Breast epithelium (tissue), 4 donors: ENCODE data around the gene BCL2L12. TPM values are rescaled to one million over a fixed set of nuclear protein-coding genes. Genes with fewer than 3 reads are reported as not detected.

ENCODE experiments used
- DNase-seq, 2 donors: peaks; one replicate each; pipeline ENCODE4 v3.0.0-alpha.2; 2019; ENCODE audit warnings: low spot score in 2 of 2
- H3K27ac ChIP-seq, 2 donors: fragments of 200-600 bp; sonication (generic) in 1 of 2; one replicate each; pipeline ENCODE4 v1.5.1; 2016 to 2019; ENCODE audit warnings: mild to moderate bottlenecking in 1 of 2
- H3K27me3 ChIP-seq, 2 donors: fragments of 200-600 bp; sonication (generic) in 1 of 2; one replicate each; pipeline versions ENCODE4 v1.5.1 to v1.6.0; 2017 to 2019; ENCODE audit warnings: control low read depth in 1 of 2, mild to moderate bottlenecking in 1 of 2
- H3K36me3 ChIP-seq: fragments of 200-600 bp; one replicate; pipeline ENCODE4 v1.5.1; 2019
- H3K4me1 ChIP-seq, 2 donors: fragments of 200-600 bp; sonication (generic); one replicate each; pipeline ENCODE4 v1.5.1; 2016 to 2019; ENCODE audit warnings: control low read depth in 1 of 2
- H3K4me3 ChIP-seq, 3 donors: fragments of 200-600 bp; sonication (generic); 1 replicate in 2 of 3; 2 replicates in 1 of 3; pipeline ENCODE4 v1.5.1; 2016 to 2019; ENCODE audit warnings: mild to moderate bottlenecking in 3 of 3, moderate library complexity in 2 of 3
- H3K9me3 ChIP-seq, 2 donors: fragments of 200-600 bp; sonication (generic) in 1 of 2; one replicate each; pipeline ENCODE4 v1.5.1; 2016 to 2019; ENCODE audit warnings: control low read depth in 1 of 2
- CTCF ChIP-seq, 3 donors: fragments of 450-650 bp; IDR thresholded peaks; one replicate each; pipeline ENCODE4 v1.5.1; 2016 to 2017; ENCODE audit warnings: antibody characterized with exemption in 3 of 3, mild to moderate bottlenecking in 3 of 3, moderate library complexity in 3 of 3
- POLR2A ChIP-seq: fragments of 450-650 bp; IDR thresholded peaks from one replicate; pipeline ENCODE4 v1.6.1; 2016; ENCODE audit warnings: antibody characterized with exemption, mild to moderate bottlenecking, moderate library complexity
- POLR2AphosphoS5 ChIP-seq, 3 donors: sonication (generic); formaldehyde crosslinking; IDR thresholded peaks; one replicate each; pipeline ENCODE4 v1.6.1; 2017; ENCODE audit warnings: antibody characterized with exemption in 3 of 3
- intact Hi-C: fragments of 100-400 bp; cut with DNase I; formaldehyde crosslinking; loops from one replicate; pipeline ENCODE4 v1.15.1; 2023; ENCODE audit warnings: low total_unique reads
- total RNA-seq, 3 donors: library from RNA; depleted of rRNA; stranded (reverse); fragments of >200 nt; gene quantifications; one replicate each; pipeline ENCODE4 v1.1.0, GENCODE V29; 2016

The BCL2L12 gene
- total RNA-seq, 3 donors from 2014 or later = 5.1 to 11.7 (median 8.5) TPM

DNA sequence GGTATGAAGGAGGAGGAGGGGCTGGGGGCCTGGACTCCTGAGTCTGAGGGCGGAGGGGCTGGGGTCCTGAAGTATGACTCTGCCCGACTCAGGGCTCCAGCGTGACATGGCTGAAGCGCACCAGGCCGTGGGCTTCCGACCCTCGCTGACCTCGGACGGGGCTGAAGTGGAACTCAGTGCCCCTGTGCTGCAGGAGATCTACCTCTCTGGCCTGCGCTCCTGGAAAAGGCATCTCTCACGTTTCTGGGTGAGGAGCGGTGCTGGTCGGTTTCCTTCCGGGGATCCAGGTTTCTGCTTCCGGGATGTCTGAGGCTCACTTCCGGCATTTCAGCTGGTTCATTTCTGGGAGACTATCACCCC is 26.4 kb downstream of the BCL2L12 start:
- H3K36me3 ChIP-seq = no peaks in the 10 kb centered on the region
- peak overlapping the region in 1 of 3 donors; percentile 58 for H3K4me3 ChIP-seq
- TF ChIP-seq POLR2A (no peak), POLR2AphosphoS5 (IDR thresholded peaks at IDR 0.05) (no peak), CTCF (IDR thresholded peaks at IDR 0.05) (no peak)
- no peaks in the 10 kb centered on the region for H3K9me3 ChIP-seq
- intact Hi-C loops = no loop called here
- H3K4me1 ChIP-seq = peaks cover 0 to 6% of the 10 kb centered on the region in 2 donors
- no peaks in the 10 kb centered on the region for H3K27me3 ChIP-seq
- no peak overlapping the region for H3K27ac ChIP-seq
- DNase-seq = no peak

GRCh38 chr19:49696115-49696514 is 30.4 kb downstream of the BCL2L12 start:
- intact Hi-C loops = no loop called here
- Histone ChIP-seq H3K4me1 (no peaks in the 10 kb centered on the region), H3K27me3 (no peaks in the 10 kb centered on the region), H3K36me3 (no peaks in the 10 kb centered on the region), H3K9me3 (no peaks in the 10 kb centered on the region), H3K27ac (no peak overlapping the region), H3K4me3 (no peak overlapping the region)
- no peak for TF ChIP-seq CTCF (IDR thresholded peaks at IDR 0.05)
- no peak for TF ChIP-seq POLR2A
- no peak for TF ChIP-seq POLR2AphosphoS5 (IDR thresholded peaks at IDR 0.05)
- no peak for DNase-seq

- no peak overlapping the region for H3K27ac ChIP-seq
- intact Hi-C loops = no loop called here
- DNase-seq = no peak
- no peaks in the 10 kb centered on the region for H3K4me1 ChIP-seq
- no peaks in the 10 kb centered on the region for H3K9me3 ChIP-seq
- no peak overlapping the region for H3K4me3 ChIP-seq
- TF ChIP-seq POLR2A (no peak), CTCF (IDR thresholded peaks at IDR 0.05) (no peak), POLR2AphosphoS5 (IDR thresholded peaks at IDR 0.05) (no peak)
- no peaks in the 10 kb centered on the region for H3K36me3 ChIP-seq
- no peaks in the 10 kb centered on the region for H3K27me3 ChIP-seq
These were observed 31.1 kb downstream of the BCL2L12 start for GRCh38 chr19:49696865-49697264.

DNA sequence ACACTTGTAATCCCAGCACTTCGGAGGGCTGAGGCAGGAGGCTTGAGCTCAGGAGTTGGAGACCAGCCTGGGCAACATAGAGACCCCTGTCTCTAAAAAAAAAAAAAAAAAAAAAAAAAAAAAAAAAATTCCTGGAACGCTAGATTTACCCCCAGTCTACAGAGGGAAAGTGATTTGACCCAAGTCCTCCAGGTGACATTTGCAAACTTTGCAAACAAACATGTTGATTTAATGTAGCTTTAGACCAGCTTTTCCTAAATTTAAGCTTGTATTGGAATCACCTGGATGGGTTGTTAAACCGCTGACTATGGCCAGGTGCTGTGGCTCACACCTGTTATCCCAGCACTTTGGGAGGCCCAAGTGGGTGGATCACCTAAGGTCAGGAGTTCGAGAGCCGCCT is 33.6 kb downstream of the BCL2L12 start:
- H3K4me1 ChIP-seq = no peaks in the 10 kb centered on the region
- intact Hi-C loops = no loop called here

DNA sequence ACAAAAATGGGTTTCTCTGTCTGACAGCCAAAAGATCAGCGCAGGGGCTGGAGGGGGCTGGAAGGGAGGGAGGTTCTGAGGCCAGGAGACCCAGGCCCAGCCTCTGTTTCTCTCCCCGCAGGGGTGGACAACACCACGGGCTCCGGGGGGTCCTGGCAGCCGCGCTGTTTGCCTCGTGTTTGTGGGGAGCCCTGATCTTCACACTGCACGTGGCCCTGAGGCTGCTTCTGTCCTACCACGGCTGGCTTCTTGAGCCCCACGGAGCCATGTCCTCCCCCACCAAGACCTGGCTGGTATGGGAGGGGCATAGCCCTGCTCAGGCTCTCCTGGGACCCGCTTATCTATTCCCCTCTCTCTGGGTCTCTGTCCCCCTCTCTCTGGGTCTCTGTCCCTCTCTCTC is 34.8 kb downstream of the BCL2L12 start:
- Histone ChIP-seq H3K36me3 (no peaks in the 10 kb centered on the region), H3K27me3 (no peaks in the 10 kb centered on the region), H3K9me3 (no peaks in the 10 kb centered on the region), H3K27ac (no peak overlapping the region), H3K4me3 (no peak overlapping the region), H3K4me1 (no peaks in the 10 kb centered on the region)
- no peak for TF ChIP-seq CTCF (IDR thresholded peaks at IDR 0.05)
- TF ChIP-seq POLR2A = no peak
- TF ChIP-seq POLR2AphosphoS5 (IDR thresholded peaks at IDR 0.05) = no peak
- intact Hi-C loops = no loop called here
- DNase-seq = no peak

More for the DNA sequence above, 33.6 kb downstream of the BCL2L12 start:
- no peak for DNase-seq
- H3K4me3 ChIP-seq = no peak overlapping the region
- TF ChIP-seq POLR2A (no peak), POLR2AphosphoS5 (IDR thresholded peaks at IDR 0.05) (no peak), CTCF (IDR thresholded peaks at IDR 0.05) (no peak)
- no peaks in the 10 kb centered on the region for H3K36me3 ChIP-seq
- no peak overlapping the region for H3K27ac ChIP-seq
- no peaks in the 10 kb centered on the region for H3K9me3 ChIP-seq
- H3K27me3 ChIP-seq = no peaks in the 10 kb centered on the region
